RWPE1 (cell line): ENCODE data around the gene MLEC.
"Not testable (repeated sequence)": the region's sequence is repeated elsewhere in the genome, so short reads cannot be mapped to it uniquely, and the experiment has no call there.

ENCODE experiments used
- CTCF ChIA-PET: fragments of 350-600 bp; sonication (Branson Sonifier 250); formaldehyde crosslinking; extraction: SDS; loops from one replicate; lab custom pipeline; 2021; lab: Yijun Ruan, JAX
- POLR2A ChIA-PET: fragments of 400-600 bp; formaldehyde crosslinking; extraction: SDS; loops from one replicate; lab custom pipeline; 2020; ENCODE audit warnings: antibody characterized with exemption; ENCODE audit not compliant: low non-redundant PET; lab: Yijun Ruan, JAX
- DNase-seq: peaks from one replicate; pipeline ENCODE4 v3.0.0; 2012; ENCODE audit warnings: low spot score
- H3K27ac ChIP-seq: fragments of 450-650 bp; 2 replicates; pipeline ENCODE4 v1.5.1; 2017
- CTCF ChIP-seq: fragments of 450-650 bp; conservative IDR thresholded peaks from 2 replicates; pipeline ENCODE4 v1.5.1; 2017; ENCODE audit warnings: low read depth, mild to moderate bottlenecking

Gene MLEC

GRCh38 chr12:120726510-120726793 is 39.5 kb downstream of the MLEC start:
- no peak for TF ChIP-seq CTCF
- POLR2A ChIA-PET, result no interaction called here
- no peak for DNase-seq
- H3K27ac ChIP-seq, result no peak overlapping the region
- CTCF ChIA-PET, result interaction anchor here (0.7 to 1.6 kb wide), 2 partner anchors 143 to 245 kb away, joined by 3 to 6 read pairs; no protein-coding TSS in a partner anchor

- no peak for TF ChIP-seq CTCF
- DNase-seq, result no peak
- ChIA-PET POLR2A (no interaction called here), CTCF (interaction anchor here (0.7 kb wide), 1 partner anchor 144 kb away, joined by 3 read pairs; no protein-coding TSS in a partner anchor)
- no peak overlapping the region for H3K27ac ChIP-seq
Observed at GRCh38 chr12:120726961-120727360, 40.0 kb downstream of the MLEC start.

GRCh38 chr12:120732198-120732597 is 45.2 kb downstream of the MLEC start:
- H3K27ac ChIP-seq, CTCF ChIA-PET, POLR2A ChIA-PET, DNase-seq: not testable (repeated sequence)

GRCh38 chr12:120733574-120733973 is 46.6 kb downstream of the MLEC start:
- CTCF ChIA-PET, result no interaction called here

GRCh38 chr12:120734210-120734609 is 47.3 kb downstream of the MLEC start:
- TF ChIP-seq CTCF, result no peak
- no peak overlapping the region for H3K27ac ChIP-seq
- CTCF ChIA-PET, result no interaction called here
- no peak for DNase-seq
- POLR2A ChIA-PET, result no interaction called here

More at GRCh38 chr12:120733574-120733973, 46.6 kb downstream of the MLEC start:
- no peak for DNase-seq
- TF ChIP-seq CTCF, result no peak
- no peak overlapping the region for H3K27ac ChIP-seq
- POLR2A ChIA-PET, result no interaction called here

- CTCF ChIA-PET, result no interaction called here
- no peak for DNase-seq
- POLR2A ChIA-PET, result no interaction called here
- TF ChIP-seq CTCF, result no peak
- H3K27ac ChIP-seq, result no peak overlapping the region
Observed at GRCh38 chr12:120735181-120735580, 48.2 kb downstream of the MLEC start.

- POLR2A ChIA-PET, result no interaction called here
Observed at GRCh38 chr12:120736404-120737331, 49.7 kb downstream of the MLEC start.

More at GRCh38 chr12:120736404-120737331, 49.7 kb downstream of the MLEC start:
- no peak for DNase-seq
- no peak overlapping the region for H3K27ac ChIP-seq
- TF ChIP-seq CTCF, result no peak
- CTCF ChIA-PET, result no interaction called here
